A673 (cell line): ENCODE measurements around the gene CFAP300. TPM values are rescaled to one million over a fixed set of nuclear protein-coding genes. Genes with fewer than 3 reads are reported as not detected.

Experiments used
- Bru-seq: library from RNA; stranded (reverse); fragments of 400-500 nt; gene quantifications from one replicate; lab custom pipeline; 2021; lab: Mats Ljungman, UMichigan
- BruChase-seq, 2 experiments: library from RNA; stranded (reverse); fragments of 400-500 nt; gene quantifications; one replicate each; lab custom pipeline; 2021; lab: Mats Ljungman, UMichigan
- BruUV-seq: library from RNA; stranded (reverse); fragments of 400-500 nt; replicated peaks from 2 replicates; lab custom pipeline; 2021; lab: Mats Ljungman, UMichigan
- CTCF ChIA-PET: fragments of 300-600 bp; sonication (Branson Sonifier 250); formaldehyde crosslinking; loops from one replicate; lab custom pipeline; 2022; ENCODE audit warnings: antibody characterized with exemption; lab: Charles Lee
- POLR2A ChIA-PET: fragments of 300-600 bp; sonication (Branson Sonifier 250); formaldehyde crosslinking; loops from one replicate; lab custom pipeline; 2022; ENCODE audit warnings: antibody characterized with exemption; ENCODE audit not compliant: low non-redundant PET; lab: Charles Lee
- DNase-seq: peaks from one replicate; pipeline ENCODE4 v3.0.0-alpha.2; 2015; ENCODE audit warnings: low spot score
- H3K27ac ChIP-seq: fragments of 200-600 bp; sonication (generic); 2 replicates; pipeline ENCODE4 v1.5.1; 2016; ENCODE audit warnings: mixed run types, low read depth, mild to moderate bottlenecking, mixed read lengths, antibody characterized with exemption, low read length; ENCODE audit not compliant: poor library complexity, severe bottlenecking
- H3K27me3 ChIP-seq: fragments of 200-600 bp; sonication (generic); replicated peaks from 2 replicates; pipeline ENCODE4 v1.6.1; 2017; ENCODE audit warnings: mixed run types, low read depth, mild to moderate bottlenecking, mixed read lengths, antibody characterized with exemption, low read length; ENCODE audit not compliant: insufficient read depth, poor library complexity
- H3K36me3 ChIP-seq: fragments of 200-600 bp; sonication (generic); 2 replicates; pipeline ENCODE4 v1.6.1; 2016; ENCODE audit warnings: mixed run types, mild to moderate bottlenecking, mixed read lengths, antibody characterized with exemption, low read length; ENCODE audit not compliant: insufficient read depth, poor library complexity, severe bottlenecking
- H3K4me1 ChIP-seq: fragments of 200-600 bp; sonication (generic); 2 replicates; pipeline ENCODE4 v1.6.1; 2017; ENCODE audit warnings: mixed run types, mild to moderate bottlenecking, mixed read lengths, antibody characterized with exemption, low read length; ENCODE audit not compliant: insufficient read depth, poor library complexity, severe bottlenecking
- H3K4me3 ChIP-seq: fragments of 200-600 bp; sonication (generic); 2 replicates; pipeline ENCODE4 v1.5.1; 2016; ENCODE audit warnings: low read depth, mixed run types, mild to moderate bottlenecking, mixed read lengths, low read length; ENCODE audit not compliant: poor library complexity, severe bottlenecking
- H3K9me3 ChIP-seq: fragments of 200-600 bp; sonication (generic); 2 replicates; pipeline ENCODE4 v1.6.1; 2016; ENCODE audit warnings: mixed run types, low read depth, mild to moderate bottlenecking, mixed read lengths, antibody characterized with exemption, low read length; ENCODE audit not compliant: poor library complexity, severe bottlenecking
- EZH2 ChIP-seq: fragments of 200-600 bp; sonication (generic); IDR thresholded peaks from 2 replicates; pipeline ENCODE4 v1.6.1; 2017; ENCODE audit warnings: borderline replicate concordance, low read depth, mild to moderate bottlenecking, mixed read lengths, antibody characterized with exemption, low read length; ENCODE audit not compliant: poor library complexity, severe bottlenecking
- intact Hi-C: fragments of 100-400 bp; cut with micrococcal nuclease; formaldehyde crosslinking; loops from one replicate; pipeline ENCODE4 v1.10.0; 2022; ENCODE audit not compliant: unreplicated experiment
- long read RNA-seq: library from polyadenylated mRNA; stranded (forward); transcript quantifications from one replicate; pipeline ENCODE4 v2.0.0, GENCODE V29; 2022
- total RNA-seq: library from RNA; stranded (reverse); gene quantifications from 2 replicates; pipeline ENCODE4 v1.2.3, GENCODE V29; 2021
- TF ChIP-seq, protein P1 (sequence below): fragments of 300-800, 200-600 bp; sonication (generic); conservative IDR thresholded peaks from 2 replicates; pipeline ENCODE4 v1.5.1; 2017; ENCODE audit warnings: low read depth, mild to moderate bottlenecking, antibody characterized with exemption, low read length, moderate library complexity, mixed read lengths

The CFAP300 gene
- total RNA-seq: 10.9 and 11.3 TPM in 2 replicates
- percentile 60 among the genes with signal in this experiment for Bru-seq, nascent RNA
- percentile 48 among the genes with signal in this experiment for BruChase-seq, experiment 1, labeled RNA remaining after a 2-hour chase
- BruChase-seq, experiment 2, labeled RNA remaining after a 6-hour chase: percentile 49 among the genes with signal in this experiment
- long read RNA-seq, transcript CFAP300-201 (7 exons, 2,193 nt): major isoform, 8 of 17 reads
- long read RNA-seq, partial matches to known transcripts: 0 of 17 reads
- long read RNA-seq, other reads (novel, unspliced or antisense): 5 of 17 reads

DNA sequence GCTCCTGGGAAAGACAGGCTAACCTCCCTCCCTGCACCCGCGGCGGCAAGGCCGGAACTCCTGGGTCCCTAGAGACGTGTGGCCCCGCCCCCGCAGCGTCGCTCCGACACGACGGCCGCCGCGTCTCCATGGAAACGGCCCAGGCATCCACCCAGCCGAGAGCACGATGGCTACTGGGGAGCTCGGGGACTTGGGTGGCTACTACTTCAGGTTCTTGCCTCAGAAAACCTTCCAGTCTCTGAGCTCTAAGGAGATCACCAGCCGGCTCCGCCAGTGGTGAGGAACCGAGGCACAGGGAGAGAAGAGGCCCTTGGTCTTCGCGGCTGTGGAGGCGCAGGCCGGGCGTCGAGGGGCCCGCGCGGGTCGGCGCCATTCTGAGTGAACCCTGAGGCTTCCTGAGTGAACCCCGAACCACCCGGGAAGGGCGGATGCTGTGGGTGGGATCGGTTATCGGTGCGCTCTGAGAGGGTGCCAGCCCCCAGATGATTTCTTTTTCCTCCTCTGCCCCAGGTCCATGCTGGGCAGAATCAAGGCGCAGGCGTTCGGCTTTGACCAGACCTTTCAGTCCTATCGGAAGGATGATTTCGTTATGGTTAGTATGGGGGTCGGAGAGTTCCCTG is at the start of gene CFAP300:
Gene CFAP300, plus strand, starts transcription at position 133 of the 620 bp plus-strand sequence. Its CDS starts 34 bp downstream, at position 167.
- TSS peak; percentile 75 for BruUV-seq
- Histone ChIP-seq H3K9me3 (no peaks in the 10 kb centered on the region), H3K36me3 (no peaks in the 10 kb centered on the region), H3K4me3 (peak within 1 kb of the TSS; percentile 69), H3K27me3 (no peaks in the 10 kb centered on the region), H3K4me1 (peaks cover 18% of the 10 kb centered on the region), H3K27ac (peak within 1 kb of the TSS; percentile 59)
- ChIA-PET CTCF (no interaction called here), POLR2A (interaction anchor here (0.7 kb wide), 1 partner anchor 140 kb away, joined by 32 read pairs; no protein-coding TSS in a partner anchor)
- DNase-seq: peak; percentile 97
- intact Hi-C loops: no loop called here
- TF ChIP-seq EZH2: no peak
- TF ChIP-seq, protein P1, sequence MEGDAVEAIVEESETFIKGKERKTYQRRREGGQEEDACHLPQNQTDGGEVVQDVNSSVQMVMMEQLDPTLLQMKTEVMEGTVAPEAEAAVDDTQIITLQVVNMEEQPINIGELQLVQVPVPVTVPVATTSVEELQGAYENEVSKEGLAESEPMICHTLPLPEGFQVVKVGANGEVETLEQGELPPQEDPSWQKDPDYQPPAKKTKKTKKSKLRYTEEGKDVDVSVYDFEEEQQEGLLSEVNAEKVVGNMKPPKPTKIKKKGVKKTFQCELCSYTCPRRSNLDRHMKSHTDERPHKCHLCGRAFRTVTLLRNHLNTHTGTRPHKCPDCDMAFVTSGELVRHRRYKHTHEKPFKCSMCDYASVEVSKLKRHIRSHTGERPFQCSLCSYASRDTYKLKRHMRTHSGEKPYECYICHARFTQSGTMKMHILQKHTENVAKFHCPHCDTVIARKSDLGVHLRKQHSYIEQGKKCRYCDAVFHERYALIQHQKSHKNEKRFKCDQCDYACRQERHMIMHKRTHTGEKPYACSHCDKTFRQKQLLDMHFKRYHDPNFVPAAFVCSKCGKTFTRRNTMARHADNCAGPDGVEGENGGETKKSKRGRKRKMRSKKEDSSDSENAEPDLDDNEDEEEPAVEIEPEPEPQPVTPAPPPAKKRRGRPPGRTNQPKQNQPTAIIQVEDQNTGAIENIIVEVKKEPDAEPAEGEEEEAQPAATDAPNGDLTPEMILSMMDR: no peak

DNA sequence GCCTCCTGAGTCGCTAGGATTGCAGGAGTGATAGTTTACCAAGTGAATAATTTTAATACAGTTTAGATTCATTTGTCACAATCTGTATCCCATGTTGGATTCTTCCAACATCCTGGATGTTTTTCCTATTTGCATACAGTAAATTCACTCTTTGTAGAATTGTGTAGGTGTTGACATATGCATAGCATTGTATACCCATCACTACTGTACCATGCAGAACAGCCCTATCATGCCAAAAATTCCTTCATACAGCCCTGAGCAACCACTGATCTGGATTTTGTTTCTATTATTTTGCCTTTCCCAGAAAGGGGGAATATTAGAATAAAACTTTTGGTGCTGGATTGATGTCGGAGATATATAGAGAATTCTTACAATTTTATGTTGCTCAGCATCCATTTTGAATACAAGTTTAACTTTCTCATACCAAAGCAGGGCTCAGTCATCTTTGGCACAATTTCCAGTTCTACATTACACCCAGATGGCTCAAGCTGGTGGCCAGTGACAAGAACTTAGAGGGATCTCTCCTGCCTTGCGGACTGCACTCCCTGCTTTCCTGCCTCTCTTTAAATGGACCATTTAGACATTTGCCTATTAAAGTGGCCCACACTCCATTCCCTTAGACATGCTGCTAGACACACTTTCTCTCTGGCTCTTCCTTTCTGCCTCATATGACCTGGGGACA is 45.4 kb upstream of the CFAP300 start:
- Histone ChIP-seq H3K4me3 (no peak overlapping the region), H3K27ac (no peak overlapping the region), H3K36me3 (no peaks in the 10 kb centered on the region), H3K9me3 (no peaks in the 10 kb centered on the region), H3K4me1 (no peaks in the 10 kb centered on the region), H3K27me3 (no peaks in the 10 kb centered on the region)
- ChIA-PET POLR2A (no interaction called here), CTCF (no interaction called here)
- no peak for DNase-seq
- BruUV-seq: no TSS peak
- intact Hi-C loops: no loop called here
- TF ChIP-seq, protein P1: no peak
- TF ChIP-seq EZH2: no peak

DNA sequence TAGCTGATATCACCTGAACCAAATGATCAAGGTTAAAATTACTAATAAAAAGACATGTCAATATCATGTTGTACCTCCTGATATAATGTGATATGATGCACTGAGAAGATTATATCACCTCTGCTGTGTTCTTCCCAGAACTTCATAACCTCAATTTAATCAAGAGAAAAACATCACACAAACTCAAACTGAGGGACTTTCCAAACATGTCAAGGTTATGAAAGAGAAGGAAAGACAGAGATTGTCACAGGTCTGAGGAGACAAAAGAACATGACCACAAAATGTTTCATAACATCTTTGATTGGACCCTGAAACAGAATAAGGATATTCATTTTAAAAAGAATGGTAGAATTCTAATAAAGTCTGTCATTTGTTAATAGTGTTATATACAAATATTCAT is 43.0 kb upstream of the CFAP300 start:
- Histone ChIP-seq H3K27ac (no peak overlapping the region), H3K4me1 (no peaks in the 10 kb centered on the region), H3K4me3 (no peak overlapping the region), H3K27me3 (no peaks in the 10 kb centered on the region), H3K9me3 (no peaks in the 10 kb centered on the region), H3K36me3 (no peaks in the 10 kb centered on the region)
- no TSS peak for BruUV-seq
- DNase-seq: no peak
- TF ChIP-seq, protein P1: no peak
- TF ChIP-seq EZH2: no peak
- intact Hi-C loops: no loop called here
- POLR2A ChIA-PET: no interaction called here
- CTCF ChIA-PET: no interaction called here
